DMS 273 (cell line): ENCODE results near the gene CANX.

Experiments
- DNase-seq: peaks from one replicate; lab custom pipeline; 2025; ENCODE audit not compliant: unreplicated experiment; lab: John Stamatoyannopoulos, UW

CANX gene

DNA sequence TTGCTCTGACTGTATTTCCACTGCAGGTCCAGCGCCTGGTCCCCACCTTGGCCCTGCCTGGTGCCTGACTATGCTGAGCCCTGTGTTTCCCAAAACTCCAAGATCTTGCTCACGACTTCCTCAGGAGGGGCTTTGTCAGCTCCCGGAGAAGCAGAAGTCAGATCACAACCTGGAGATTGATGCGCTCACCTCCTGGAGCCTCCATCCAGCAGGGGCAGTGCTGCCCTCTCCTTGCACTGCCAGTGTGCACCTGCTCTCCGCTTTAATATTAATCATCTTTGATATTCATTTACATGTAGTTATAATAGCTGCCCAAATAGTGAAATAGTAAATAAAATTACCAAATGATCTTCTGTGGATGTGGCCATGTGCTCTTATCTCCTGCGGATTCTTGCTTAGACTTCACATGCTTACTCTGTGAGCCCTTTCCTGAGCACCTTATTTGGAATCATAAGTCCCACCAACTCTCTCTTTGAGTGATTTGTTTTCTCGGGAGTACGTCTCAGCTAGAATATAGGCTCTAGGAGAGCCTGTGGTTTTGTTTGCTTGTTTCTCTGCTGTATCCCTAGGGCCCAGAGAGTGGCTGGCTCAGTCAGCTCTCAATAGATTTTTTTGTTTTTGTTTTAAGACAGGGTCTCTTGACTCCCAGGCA is 51.2 kb downstream of the CANX start:
- DNase-seq = no peak

DNA sequence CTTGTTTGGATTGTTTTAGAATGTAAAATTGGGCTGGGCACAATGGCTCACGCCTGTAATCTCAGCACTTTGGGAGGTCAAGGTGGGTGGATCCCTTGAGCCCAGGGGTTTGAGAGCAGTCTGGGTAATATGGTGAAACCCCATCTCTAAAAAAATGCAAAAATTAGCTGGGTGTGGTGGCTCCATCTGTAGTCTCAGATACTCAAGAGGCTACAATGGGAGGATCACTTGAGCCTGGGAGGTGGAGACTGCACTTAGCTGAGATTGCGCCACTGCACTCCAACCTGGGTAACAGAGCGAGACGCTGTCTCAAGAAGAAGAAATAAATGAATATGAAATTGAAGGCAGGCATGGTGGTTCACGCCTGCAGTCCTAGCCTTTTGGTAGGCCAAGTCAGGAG is 55.2 kb downstream of the CANX start:
- DNase-seq = no peak

DNA sequence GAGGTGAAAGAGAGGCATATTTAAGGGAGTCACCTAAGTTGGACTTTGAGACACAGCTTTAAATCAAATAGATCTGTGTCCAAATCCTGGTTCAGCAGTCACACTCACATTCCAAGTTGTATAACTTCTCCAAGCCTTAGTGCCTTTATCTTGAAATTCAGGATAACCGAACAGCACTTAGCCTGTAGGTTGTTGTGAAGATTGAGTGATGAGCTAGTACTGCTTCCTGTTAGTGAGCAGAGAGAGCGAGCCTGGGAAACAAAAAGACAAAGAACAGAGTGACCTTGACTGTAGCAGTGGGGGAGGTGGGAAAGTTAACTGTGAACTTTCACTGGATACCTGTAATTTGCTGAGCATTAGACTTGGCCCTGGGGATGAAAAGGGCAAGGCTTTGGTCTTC is 56.3 kb downstream of the CANX start:
- no peak for DNase-seq

DNA sequence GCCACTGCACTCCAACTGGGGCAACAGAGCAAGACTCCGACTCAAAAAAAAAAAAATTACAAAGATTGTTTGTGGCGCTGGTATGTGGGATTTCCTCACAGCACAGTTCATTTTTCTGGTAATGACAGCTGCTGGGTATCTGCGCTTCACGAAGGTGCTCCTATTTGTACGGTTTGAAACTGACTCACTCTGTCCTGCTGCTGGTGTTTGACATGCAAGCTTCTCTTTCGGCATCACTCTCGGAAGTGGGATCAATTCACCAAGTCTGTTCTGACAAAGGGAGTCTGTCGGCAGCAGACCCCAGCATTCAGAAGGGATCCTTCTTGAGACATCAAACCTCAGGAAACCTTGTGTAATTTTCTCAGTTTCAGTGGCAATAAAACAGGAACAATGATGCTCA is 60.2 kb downstream of the CANX start:
- no peak for DNase-seq

DNA sequence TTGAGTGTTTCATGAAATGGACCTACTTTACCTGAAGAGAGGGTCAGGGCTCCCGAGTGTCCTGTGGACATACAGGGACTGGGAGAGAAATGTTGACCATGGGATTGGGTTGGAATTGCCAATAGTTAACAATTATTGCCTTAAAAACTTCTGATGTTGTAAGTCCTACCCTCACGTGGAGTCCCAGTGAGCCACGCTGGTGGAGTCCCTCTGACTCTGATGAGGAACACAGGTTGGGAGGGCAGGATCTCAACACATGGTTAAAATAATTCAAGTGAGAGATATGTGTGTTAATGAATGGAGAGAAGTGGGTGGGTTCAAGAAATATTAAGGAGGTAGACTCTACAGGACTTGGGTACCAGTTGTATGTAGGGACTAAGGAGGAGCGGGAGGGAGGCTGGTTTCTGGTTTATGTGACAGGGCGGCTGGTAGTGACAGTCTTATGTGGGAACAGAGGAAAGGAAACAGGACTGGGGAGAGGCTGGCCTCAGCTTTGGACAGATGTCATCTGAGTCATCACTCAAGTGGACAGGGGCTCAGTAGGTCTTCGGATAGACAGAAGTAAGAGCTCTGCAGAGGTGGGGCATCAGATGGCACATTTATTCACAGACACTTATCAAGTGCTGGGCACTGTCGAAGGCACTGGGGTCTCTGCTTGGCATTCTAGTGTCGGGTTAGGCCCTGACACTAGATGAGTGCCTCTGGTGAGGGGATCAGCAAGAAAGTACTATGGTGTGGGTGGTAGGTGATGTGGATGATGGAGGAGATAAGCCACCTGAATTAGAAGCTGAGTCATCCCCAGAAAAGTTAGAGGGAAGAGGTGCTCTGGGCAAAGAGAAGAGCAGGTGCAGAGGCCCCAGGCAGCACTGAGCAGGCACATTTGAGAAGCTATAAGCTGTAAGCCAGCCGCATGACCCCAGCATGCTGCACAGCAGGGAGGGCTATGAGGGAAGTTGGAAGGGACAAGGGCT is 61.1 kb downstream of the CANX start:
- no peak for DNase-seq

DNA sequence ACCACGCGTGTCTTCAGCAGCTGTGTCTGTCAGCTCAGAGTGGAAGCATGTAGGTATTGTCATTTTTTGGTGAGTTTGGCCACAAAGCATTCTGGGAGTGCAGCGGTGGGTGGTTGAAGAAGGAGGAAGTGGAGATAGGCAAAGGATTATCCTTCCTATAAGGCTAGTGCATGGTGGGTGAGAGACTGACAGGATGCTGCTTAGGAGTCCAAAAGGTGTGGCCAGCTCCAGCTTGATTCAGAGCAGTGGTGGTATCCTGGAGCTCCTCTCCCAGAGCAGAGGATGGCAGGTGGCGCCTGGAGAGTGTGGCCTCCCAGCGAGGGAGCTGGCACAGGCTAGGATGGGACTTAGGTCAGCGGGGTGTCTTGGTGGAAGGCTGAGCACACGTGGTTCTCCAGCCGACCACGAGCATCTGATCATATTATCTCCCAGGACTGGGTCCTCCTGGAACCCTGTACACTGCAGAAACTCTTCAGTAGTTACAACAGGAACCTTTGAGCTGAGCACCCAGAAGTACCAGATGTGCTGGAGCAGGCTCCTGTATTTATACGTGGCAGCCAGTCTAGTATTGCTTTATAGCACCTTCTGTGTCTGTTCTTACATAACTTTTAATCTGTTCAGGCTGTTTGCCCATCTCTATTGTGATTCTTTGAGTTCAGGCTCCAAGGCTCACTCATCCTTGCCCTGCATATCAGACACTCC is 63.5 kb downstream of the CANX start:
- DNase-seq = peak; percentile 87

DNA sequence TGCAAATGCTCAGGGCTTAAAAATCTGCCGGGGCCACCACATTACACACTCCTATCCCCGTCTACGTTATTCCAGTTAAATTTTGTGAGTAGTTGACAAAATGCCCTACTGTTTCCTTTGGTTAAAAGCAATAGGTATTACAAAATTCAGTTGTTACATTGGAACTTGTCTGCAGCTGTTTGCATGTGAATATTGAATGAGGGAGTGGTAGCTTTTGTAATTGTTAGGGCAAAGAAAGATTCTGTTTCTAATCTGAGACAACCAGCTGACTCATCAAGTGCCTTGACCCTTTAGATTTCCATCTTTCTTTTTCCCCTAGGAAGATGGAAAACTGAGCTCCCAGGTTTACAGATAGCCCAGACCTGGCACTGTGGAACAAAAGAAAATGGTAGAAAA is 64.0 kb downstream of the CANX start:
- peak; percentile 52 for DNase-seq

DNA sequence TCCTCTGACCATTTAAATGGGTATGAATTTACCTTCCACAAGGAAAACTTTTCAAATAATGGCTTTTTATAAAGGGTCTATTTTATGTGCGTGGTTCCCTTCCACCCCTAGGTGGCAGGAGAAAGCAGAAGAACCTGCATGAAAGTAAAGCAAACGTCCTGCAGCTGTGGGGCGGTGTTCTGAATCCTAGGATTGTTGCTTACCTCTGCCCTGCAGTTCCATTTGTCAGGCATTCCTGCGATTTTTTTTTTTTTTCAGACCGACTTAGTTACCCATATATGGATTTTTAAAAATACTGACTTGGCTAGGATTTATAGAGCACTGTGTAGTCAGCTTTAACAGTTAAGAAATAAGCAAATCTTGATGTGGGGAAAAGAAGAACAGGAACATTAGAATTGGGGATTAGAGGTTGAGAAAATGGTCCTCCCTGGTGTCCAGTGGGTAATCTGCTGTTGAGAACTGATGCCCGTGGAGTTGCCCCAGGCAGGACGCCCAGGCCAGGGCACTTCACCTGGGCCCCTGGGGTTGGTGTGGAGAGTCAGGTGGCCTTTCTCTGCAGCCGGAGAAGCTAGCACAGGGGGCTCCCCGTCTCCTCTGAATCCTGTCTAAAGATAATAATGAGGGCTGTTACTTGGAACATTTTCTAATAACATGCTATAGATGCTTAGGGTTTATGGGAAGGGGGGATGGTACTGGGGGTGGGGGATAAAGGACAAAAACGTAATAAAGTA is 64.6 kb downstream of the CANX start:
- peak; percentile 82 for DNase-seq

DNA sequence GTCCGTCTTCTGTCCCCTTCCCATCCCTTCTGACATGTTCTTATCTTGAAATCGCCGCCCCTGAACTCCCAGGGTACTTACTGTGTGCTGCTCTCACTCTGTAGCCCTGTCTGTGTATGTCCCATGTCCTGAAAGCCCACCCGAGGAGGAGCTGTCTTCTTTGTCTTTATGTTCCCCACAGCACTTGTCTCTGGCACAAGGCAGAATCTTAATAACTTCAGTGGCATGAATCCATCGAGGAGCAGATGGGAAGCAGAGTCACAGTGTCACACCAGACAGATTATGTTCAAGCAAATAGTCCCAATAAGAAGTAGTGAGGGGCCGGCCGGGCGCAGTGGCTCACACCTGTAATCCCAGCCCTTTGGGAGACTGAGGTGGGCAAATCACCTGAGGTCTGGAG is 65.3 kb downstream of the CANX start:
- DNase-seq = no peak

DNA sequence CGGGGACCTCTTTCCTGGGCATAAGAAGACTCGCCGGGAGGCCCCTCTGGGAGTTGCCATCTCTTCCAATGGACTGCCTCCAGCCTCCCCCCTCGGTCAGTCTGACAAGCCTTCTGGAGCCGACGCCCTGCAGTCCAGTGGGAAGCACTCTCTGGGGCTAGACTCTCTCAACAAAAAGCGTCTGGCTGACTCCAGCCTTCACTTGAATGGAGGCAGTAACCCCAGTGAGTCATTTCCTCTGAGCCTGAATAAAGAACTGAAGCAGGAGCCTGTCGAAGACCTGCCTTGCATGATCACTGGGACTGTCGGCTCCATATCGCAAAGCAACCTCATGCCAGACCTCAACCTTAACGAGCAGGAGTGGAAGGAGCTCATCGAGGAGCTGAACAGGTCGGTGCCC is 66.6 kb downstream of the CANX start:
- no peak for DNase-seq

DNA sequence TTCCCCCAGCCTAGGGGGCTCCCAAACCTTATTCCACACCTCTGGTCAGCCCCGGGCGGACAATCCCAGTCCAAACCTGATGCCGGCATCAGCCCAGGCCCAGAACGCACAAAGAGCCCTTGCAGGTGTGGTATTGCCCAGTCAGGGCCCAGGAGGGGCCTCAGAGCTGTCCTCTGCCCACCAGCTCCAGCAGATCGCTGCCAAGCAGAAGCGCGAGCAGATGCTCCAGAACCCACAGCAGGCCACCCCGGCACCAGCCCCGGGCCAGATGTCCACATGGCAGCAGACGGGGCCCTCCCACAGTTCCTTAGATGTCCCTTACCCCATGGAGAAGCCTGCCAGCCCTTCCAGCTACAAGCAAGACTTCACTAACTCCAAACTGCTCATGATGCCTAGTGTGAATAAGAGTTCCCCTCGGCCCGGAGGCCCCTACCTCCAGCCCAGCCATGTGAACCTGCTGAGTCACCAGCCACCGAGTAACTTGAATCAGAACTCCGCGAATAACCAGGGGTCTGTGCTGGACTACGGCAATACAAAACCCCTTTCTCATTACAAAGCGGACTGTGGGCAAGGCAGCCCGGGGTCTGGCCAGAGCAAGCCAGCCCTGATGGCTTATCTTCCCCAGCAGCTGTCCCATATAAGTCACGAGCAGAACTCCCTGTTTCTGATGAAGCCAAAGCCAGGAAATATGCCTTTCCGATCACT is 67.4 kb downstream of the CANX start:
- peak; percentile 78 for DNase-seq

DNA sequence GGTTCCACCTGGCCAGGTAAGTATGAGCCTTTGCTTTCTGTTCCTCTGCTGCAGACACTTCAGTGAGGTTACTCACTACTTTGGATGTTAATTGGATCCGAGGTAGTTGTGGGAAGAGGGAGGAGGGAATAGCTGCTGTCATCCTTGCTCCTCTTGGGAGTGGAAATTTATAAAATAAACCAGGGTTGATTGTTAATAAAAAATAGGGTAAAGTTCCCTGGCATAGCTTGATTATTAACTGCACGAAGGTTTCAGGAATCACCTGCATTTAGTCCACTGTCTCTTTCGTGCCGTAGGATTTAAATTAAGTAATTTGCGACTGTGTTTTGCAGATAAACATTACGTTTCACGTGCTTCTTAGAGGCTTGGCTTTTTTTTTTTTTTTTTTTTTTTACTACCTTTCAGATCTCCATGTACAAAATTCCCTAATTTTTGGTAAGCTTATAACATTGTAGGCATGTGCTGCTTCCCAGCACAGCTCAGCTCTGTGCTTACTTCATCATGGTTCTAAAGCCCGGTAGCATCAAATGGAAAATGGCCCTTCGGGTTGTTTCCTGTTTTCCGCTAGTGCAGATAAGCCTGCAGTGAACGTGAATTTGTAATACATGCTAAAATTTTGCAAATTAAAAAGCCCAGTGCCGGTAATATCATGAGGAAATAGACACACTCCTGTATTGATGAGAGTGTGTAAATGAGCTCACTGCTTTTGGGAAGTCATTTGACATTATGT is 68.1 kb downstream of the CANX start:
- no peak for DNase-seq

DNA sequence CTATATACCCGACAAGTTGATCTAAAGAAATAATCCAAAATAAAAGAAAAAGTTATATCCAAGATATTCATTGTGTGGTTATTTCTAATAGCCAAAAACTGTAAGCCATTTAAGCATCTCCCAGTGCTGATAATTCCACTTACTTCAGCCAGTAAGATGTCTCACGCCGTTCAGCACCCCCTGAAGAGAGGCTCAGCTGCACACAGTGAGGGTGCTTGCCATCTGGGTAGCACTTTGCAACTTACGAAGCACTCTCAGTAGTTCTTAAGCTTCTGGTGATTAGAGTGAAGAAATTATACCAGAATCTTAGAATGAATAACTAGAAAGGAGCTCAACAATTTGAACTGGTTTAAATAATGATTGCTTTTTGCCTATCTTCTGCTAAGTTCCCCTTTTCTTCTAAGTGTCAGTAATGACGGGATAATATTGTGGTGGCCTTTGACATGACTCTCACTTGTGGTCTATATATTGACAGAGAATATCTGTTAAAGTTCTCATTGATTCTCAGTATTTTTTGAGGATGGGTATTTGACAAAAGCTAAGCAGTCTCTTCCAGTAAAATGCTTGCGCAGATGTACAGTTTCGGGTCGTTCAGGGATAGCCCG is 68.8 kb downstream of the CANX start:
- no peak for DNase-seq

DNA sequence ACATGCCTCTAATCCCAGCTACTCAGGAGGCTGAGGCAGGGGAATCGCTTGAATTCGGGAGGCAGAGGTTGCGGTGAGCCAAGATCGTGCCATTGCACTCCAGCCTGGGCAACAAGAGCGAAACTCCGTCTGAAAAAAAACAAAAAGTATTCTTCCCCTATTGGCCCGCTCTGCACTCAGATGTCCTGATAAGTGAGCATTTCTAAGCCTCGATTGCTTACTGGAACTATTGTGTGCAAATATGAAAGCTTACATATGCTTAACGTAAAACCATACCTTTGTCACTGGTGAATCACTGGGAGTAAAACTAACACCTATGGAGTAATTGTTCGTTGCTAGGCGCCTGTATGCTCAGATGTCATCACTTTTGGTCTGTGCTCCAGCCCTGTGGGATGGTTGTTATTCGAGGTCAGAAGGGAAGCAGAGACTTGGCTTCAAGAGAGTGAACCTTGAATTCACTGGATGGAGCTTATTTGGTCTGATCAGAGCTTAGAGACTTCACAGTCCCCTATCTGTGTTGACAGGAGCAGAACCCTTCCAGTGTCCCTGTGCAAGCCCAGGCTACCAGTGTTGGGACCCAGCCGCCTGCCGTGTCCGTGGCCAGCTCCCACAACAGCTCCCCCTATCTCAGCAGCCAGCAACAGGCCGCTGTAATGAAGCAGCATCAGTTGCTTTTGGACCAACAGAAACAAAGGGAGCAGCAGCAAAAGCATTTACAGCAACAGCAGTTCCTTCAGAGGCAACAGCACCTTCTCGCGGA is 69.7 kb downstream of the CANX start:
- DNase-seq = no peak

DNA sequence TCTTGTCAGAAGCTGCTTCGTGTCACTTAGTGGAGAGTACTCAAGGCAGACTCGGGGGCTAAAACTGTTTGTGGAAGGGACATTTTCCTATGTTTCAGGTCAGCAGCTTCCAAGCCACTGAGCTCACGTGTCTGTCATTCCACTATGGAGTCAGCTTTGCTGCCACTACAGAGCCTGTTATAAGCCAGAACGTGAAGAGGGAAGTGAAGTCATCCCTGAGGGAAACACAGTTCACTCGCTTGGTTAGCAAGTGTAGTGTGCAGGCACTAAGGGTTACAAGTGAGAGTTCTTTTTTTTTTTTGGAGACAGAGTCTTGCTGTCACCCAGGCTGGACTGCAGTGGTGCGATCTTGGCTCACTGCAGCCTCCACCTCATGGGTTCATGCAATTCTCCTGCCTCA is 70.5 kb downstream of the CANX start:
- no peak for DNase-seq

DNA sequence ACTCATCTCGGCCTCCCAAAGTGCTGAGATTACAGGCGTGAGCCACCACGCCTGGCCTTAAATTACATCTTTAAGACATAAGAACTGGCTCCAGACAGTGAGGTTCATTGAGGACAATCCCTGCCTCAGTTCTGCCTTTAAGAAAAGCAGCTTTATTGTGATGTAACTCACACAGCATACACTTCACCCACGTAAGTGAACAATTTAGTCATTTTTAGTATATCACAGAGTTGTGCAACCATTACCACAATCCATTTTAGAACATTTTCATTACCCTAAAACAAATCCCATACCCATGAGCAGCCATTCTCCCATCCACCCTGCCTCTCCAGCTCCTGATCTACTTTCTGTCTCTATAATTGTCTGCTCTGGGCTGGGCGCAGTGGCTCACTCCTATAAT is 71.0 kb downstream of the CANX start:
- no peak for DNase-seq

DNA sequence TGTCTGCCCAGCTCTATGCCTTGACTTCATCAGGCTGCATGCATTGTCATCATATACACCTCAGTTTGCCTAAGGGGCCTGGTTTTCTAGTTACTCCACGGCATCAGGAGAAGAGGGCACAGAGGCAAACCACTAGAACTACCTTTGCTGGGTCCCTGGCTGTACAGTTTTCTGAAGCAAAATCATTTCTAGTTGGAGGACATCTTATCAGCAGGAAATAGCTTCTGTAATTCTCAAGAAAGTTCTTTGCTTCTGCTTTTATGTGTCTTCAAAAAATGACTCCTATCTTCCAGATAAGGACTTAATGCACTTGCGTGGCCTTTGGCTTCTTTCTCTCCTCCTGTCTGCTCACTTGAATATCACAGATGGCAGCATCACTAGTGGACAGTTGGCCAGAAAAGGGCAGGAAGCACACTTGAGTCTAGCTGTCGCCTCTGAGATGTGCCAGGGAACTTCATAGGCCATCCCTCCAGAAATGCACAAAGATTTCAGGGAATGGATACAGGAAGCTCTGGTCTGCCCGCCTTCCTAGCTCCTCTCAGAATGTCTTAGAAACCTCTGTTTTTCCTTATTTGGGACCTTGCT is 72.6 kb downstream of the CANX start:
- DNase-seq = no peak

DNA sequence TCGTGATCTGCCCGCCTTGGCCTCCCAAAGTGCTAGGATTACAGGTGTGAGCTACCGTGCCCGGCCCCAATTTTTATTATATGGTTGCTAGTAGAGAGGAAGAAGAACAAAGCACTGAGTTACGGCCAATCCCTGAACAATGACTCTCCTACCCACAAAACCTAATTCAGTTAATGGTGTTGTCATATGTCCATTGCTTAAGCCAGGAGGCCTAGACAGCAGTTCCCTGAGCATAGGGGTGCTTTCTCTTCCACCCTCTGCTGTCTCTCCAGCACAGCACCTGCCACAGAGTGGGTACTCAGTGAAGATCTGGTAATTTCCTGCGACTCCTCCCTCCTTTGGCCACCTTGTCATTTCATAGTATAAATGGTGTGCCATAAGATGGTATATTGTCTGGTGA is 73.6 kb downstream of the CANX start:
- no peak for DNase-seq

DNA sequence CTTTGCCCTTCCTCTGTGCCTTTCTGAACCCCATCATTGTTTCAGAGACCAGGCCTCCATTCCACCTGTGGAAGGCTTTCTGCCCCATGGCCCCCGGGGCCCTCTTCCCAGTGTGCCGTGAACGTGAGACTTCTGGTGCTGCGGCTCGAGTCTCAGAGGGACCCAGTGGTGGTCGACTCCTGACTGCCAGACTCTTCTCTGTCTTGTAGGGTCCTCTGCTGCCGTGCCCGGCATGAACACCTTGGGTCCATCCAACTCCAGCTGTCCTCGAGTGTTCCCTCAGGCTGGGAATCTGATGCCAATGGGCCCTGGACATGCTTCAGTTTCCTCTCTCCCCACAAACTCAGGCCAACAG is 74.9 kb downstream of the CANX start:
- DNase-seq = no peak
